Ovary (tissue), 3 donors: ENCODE data around the gene DYNLT3.

Experiments
- CTCF ChIP-seq, 3 donors: fragments of 450-650 bp in 2 of 3; fragments of 200-600 bp in 1 of 3; IDR thresholded peaks; one replicate each; pipeline versions ENCODE4 v1.5.1 to v1.8.0; 2016 to 2022; ENCODE audit warnings: antibody characterized with exemption in 3 of 3, mild to moderate bottlenecking in 1 of 3
- EP300 ChIP-seq: sonication (generic); formaldehyde crosslinking; IDR thresholded peaks from one replicate; pipeline ENCODE4 v1.6.1; 2017; ENCODE audit warnings: antibody characterized with exemption
- POLR2A ChIP-seq: fragments of 450-650 bp; IDR thresholded peaks from one replicate; pipeline ENCODE4 v1.6.1; 2017; ENCODE audit warnings: antibody characterized with exemption, mild to moderate bottlenecking, moderate library complexity
- donor health status: DM: no; HTN: no; CAD: no.

GRCh38 chrX:37862851-37863250 lies 15.5 kb upstream of the DYNLT3 start:
- TF ChIP-seq CTCF (IDR thresholded peaks at IDR 0.05) = no peak
- no peak for TF ChIP-seq POLR2A
- no peak for TF ChIP-seq EP300
